GM19452 (cell line): ENCODE measurements around the gene GREB1.
"Not testable (repeated sequence)": the region's sequence is repeated elsewhere in the genome, so short reads cannot be mapped to it uniquely, and the experiment has no call there.

ENCODE experiments used
- ATAC-seq: cut with Tn5 transposase; IDR thresholded peaks from one replicate; pipeline ENCODE4 v1.9.1; 2021; ENCODE audit not compliant: unreplicated experiment

GREB1 gene

DNA sequence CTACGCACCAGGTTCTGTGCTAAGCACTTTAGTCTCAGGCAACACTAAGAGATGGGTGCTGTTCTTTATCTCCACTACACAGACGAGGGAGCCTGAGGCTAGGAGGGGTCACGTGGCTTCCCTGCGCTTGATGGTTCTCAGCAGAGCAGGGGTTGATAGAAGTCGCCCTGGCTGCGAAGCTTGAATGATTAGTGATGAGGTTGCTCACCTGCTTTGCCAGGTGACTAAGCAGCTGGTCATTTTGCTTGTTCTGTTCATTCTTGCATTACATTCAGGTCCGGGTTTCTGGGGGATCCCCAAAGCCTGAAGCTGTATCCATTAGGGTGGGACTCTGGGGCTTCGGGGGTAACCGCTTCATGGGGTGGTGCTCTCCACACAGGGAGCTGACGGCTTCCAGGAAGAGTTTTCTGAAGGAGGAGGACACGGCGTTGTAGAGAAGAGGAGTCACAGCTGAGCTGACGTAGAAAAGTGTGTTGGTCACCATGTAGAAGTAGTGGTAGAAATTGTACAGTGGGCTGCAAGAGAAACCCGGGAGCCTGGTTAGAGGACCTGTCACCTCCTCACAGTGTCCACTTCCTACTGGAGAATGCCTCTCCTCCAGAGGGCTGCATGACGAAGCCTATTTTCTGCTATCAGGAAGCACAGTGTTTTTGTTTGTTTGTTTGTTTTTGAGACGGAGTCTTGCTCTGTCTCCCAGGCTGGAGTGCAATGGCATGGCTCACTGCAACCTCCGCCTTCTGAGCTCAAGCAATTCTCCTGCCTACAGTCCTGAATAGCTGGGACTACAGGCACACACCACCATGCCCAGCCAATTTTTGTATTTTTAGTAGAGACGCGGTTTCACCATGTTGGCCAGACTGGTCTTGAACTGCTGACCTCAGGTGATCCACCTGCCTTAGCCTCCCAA is 124.6 kb downstream of the GREB1 start:
- ATAC-seq: no peak

DNA sequence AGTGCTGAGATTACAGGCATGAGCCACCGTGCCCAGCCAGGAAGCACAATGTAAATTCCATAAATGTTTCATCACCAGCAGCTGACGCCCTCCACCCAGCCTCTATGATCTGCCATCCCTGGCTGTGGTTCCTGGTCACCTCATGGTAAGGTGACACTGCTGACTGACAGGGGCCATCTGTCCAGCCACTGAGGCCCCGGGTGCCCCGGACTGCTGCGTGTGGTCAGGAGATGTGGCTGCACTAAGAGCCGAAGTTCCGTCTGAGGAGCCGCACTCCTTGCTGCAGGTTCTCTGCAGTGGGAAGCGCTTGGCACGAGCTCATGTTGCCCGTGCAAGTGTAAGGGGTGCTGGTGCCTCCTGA is 125.2 kb downstream of the GREB1 start:
- ATAC-seq: no peak

DNA sequence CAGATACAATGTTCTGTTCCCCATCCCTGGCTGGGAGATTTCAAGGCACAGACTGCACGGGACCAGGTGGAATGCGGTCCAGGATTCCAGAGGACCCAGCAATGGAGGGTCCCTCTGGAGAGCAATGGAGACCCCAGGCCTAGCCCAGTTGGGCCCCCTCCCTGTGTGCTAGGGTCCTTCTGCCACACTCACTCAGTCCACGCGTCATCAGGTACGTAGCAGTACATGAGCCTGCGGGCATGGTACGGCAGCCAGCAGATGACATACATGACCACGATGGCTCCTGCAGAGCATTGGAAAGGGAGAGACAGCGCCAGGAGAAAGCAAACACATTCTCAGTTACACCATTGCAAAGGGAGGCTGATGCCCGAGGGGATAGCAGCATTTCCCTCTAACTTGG is 126.0 kb downstream of the GREB1 start:
- no peak for ATAC-seq

DNA sequence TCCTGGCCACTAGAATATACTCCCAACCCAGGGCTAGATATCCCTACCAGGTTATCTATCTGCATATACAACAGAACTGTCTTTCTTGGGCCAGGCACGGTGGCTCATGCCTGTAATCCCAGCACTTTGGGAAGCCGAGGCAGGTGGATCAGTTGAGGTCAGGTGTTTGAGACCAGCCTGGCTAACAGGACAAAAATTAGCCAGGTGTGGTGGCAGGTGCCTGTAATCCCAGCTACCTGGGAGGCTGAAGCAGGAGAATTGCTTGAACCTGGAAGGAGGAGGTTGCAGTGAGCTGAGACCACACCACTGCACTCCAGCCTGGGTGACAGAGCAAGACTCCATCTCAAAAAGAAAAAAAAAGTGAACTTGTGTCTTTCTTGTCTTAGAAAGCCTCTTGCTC is 126.6 kb downstream of the GREB1 start:
- ATAC-seq: not testable (repeated sequence)

DNA sequence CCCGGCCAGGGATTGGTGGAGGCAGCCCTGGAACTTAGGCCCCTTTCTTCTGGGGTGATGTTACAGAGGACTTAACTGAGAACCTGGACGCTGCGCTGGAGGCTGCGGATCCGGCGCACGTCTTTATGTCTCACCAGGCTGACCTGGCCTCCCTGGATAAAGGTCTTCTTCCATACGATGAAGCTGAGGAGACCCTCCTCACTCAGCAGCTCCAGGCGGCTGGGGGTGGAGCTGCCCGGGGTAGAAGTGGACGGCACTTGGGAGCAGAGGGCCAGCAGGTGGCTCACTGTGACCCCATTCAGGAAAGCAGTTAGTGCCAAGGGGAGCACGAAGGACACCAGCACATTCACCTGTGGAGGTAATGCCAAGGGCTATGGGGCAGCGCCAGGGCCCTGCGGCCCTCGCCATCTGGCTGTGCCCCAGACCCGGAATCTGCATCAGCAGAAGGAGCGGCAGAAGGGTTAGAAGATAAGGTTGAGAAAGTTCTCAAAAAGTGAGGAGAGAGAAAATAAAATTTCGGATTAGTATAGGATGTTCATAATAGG is 128.1 kb downstream of the GREB1 start:
- no peak for ATAC-seq

DNA sequence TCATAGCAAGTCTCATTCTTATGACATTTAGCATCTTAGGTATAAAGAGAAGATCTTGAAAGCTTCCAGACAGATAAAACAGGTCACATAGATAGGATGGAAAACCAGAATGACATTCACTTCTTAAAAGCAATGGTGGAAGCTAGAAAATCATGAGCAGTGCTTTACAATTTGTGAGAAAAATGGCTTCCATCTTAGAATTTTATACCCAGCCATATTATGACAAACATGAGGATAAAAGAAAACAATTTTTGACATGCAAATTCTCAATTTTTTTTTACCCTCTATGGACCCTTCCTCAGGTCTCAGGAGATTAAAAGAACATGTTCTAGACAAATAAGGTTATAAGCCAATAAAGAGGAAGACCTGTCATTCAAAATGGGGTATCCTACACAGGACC is 129.0 kb downstream of the GREB1 start:
- ATAC-seq: no peak

DNA sequence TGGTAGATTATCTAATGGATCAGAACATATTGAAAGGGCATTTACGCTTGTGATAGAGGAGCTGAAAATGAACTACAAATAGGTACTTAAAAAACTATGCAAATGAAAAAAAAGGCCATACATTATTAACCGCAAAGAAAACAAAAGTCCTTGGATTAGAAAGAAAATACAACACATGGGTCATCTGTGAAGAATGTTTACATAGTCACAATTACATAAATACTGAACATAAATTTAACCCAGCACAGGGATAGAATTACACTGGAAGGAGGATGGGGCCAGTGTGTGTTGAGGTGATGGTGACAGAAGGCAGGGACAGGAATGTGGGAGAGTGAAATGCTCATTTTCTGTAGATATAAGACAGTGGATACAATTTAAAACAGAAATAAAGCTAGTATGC is 129.6 kb downstream of the GREB1 start:
- ATAC-seq: no peak

DNA sequence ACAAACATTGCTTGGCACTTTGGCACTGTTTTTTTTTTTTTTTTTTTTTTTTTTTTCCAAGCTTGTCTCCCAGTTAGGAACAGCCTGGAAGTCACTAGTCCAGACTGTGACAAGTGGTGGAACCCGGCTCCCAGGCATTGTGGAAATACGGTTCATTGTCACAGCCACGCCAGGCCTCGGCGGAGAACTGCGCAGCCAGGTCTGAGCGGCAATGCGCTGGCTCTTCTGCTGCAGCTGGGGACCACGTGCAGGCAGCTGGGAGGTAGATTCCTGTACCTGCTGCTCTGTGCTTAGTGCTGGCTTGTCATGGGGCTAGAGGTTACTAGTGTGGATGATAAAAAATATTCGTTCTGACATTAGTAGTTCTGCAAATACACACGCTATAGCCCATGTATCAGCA is 131.2 kb downstream of the GREB1 start:
- ATAC-seq: no peak

DNA sequence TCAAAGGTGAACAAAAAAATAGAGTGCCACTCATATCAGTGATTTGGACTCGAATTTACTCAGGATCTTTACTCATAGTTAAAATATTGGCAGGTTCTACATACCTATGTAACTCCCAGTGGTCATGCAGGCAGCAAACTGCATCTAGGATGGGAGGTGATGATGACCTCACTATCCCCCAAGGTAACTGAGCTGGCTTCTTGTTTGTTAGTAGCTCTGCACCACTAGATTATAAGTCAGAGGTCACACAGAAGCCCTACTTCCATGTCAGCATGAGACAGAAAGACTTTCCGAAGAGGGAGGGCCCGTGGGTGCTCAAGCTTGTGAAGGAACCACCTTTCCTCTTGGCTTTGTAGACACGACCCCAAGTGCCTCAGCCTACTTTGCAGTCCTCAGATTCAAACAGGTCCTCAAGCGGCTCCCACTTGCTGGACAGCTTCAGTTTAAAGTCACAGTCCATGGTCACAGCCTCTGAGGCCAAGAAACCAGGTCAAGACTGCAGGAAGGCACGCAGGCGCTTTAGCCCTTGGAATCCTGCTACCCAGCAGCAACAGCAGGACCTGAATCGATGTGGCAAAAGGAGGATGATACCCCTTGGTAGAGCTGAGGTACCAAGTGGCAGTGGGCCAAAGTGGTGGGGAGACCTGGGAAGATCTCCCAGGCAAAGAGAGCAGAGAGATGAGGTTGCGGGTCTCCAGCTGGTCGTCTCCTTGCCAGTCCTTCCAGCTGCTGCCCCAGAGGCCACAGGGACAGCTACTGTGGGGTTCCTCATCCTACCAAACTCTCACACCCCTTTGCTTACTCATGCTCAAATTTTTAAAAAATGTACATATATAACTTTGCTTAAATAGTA is 131.9 kb downstream of the GREB1 start:
- no peak for ATAC-seq

DNA sequence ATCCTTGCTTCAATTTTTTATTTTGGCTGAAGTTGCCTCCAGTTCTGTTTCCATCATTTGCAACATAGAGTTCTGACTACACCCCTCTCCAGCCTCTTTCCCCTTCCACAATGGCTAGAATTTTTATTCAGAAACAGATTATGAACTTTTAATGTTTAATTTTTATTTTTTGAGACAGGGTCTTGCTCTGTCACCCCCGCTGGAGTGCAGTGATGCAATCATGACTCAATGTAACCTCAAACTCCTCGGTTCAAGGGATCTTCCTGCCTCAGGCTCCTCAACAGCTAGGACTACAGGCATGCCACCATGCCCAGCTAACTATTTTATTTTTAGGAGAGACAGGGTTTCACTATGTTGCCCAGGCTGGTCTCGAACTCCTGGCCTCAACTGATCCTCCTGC is 133.3 kb downstream of the GREB1 start:
- no peak for ATAC-seq

DNA sequence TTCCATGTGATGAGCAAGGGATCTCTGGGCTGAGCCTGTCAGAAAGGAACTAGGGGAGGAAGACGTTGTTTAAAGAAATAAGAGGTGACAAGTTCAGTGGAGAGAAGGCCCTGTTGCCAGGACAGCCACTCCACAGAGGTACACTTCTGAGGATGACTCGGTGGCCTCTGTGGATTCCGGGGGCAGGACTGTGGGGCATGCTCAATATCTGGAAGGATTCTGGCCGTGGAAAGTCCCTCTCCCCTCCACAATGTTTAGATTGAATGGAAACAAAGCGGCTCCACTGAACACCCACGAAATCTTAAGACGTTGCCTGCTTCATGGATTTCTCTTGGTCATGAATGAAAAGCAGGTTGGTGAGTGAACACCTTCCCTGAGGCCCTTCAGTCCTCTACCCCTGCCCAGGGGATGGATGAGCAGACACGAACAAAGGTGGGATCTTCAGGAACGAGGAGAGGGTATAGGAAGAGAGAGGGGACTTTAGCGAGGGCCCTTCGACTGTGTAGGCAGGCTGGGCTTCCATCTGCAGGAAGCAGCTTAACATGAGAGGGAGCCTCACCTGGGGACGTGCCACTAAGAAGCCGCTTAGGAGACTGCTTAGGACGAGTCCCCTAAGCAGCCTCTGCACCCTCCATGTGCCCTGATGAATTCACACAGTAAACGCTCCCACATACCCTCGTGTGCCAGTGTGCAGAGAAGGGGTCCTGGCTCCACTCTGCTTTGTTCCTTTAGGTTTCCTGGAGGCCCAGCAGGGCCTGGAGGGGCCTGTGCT is 134.2 kb downstream of the GREB1 start:
- ATAC-seq: no peak

DNA sequence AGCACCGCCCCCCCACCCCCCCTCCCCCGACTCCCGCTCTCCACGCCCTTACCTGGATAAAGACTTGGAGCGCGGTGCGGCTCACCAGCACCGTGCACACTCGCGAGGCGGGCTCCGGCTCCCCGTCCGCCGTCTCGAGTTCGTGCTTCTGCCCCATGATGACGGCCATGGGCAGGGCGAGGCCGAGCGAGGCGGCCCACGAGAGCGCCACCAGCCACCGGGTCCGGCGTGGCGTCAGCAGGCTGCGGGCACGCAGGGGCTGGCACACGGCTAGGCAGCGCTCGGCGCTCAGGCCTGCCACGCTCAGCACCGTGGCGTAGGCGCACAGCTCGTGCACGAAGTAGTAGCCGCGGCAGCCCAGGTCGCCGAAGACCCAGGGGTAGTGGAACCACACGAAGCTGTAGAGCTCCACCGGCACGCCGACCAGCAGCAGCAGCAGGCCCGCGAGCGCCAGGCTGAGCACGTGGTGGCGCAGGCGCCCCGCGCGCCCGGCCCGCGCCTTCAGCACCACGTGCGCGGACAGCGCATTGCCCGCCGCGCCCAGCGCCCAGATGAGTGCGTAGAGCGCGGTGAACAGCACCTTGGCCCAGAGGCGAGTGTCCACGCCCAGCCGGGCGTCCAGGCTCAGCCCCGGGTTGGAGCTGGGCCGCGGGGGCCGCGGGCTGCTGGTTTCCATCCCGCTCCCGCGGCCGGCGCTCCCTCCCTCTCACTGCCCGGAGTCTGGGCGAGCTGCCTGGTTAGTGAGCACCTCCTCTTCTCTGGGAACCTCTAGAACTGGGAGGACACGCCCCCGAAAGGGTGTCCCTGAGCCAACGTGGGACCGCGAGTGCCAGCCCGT is 135.8 kb downstream of the GREB1 start, which contains the start of gene NTSR2:
Gene NTSR2, minus strand, starts transcription at position 742 of the 838 bp plus-strand sequence. Its CDS starts 66 bp downstream, at position 676.
- ATAC-seq: no peak

DNA sequence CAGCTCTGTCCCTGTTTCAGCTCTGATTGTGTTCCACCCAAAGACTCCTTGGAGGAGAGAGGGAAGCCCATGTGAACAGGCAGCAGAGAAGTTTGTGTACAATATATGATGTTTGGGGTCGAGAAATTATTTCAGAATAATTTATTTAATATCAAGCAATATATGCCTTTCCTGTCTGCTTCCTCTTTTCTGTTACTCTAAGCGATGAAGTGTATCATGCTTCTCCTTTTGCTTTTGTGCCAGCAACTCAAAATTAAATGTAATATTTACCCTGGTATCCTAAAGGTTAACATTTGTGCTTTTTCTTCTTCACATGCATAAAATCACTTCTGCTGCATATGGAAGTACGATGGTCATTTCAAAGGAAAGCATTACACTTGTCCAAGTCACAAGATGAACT is 138.6 kb downstream of the GREB1 start:
- no peak for ATAC-seq

DNA sequence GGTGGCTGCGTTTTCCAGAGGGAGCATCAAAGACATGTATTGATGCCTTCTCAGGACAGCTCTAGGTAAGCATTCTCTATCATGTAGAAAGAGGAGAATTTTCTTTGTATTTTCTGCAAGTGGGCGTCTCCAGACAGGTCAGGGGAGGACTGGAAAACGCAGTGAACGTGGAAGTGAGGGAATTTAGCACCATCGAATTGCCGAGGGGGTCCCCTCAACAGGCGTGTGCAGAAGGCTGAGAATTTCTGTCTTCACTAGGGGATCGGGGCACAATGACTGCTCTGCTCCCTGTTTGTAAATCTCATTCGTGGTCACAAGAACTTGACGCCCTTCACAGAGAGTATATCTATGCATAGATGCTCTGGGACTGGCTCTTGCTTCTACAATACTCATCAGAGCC is 141.1 kb downstream of the GREB1 start:
- no peak for ATAC-seq

DNA sequence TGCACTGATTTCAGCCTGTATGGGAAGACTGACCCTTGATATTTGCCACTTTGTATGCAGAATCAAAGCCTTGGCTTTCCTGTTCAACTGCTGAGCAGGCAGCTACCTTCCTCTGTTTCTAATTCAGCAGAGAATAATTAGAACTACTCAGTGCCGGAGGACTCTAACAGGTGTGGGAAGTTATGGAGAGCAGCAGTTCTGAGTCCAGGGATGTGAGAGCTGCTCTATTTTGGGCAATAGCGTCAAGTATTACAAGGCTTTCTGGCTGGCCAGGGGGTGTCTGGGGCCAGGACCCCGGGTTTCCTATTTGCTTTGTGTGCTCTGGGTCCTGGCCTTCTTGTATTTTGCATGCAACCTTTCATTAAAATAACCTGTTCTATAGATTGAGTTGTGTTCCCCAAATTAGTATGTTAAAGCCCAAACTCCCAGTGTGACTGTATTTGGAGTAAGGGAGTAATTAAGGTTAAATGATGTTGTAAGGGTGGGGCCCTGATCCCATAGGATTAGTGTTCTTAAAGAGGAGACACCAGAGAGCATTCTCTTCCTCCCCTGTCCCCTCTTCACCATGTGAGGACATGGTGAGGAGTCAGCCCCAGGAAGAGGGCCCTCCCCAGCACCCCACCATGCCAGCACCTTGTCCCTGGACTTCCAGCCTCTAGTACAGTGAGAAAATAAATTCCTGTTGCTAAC is 141.7 kb downstream of the GREB1 start:
- no peak for ATAC-seq

DNA sequence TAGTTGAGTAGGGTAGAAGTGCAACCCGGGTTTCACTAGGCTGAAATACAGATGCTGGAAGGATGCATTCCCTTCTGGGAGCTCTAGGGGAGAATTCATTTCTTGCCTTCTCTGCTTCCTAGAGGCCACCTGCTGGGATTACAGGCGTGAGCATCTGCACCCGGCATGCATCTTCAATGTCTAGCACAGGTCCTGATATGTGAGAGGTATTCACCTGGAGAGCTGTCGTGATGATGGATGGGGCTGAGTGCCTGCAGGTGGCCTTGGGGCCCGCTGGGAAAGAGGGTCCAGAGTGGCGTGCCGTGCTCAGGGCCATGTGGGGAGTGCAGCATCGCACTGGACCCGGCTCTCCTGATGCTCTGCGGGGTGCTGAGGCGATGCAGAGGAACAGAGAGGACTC is 142.8 kb downstream of the GREB1 start:
- ATAC-seq: no peak

DNA sequence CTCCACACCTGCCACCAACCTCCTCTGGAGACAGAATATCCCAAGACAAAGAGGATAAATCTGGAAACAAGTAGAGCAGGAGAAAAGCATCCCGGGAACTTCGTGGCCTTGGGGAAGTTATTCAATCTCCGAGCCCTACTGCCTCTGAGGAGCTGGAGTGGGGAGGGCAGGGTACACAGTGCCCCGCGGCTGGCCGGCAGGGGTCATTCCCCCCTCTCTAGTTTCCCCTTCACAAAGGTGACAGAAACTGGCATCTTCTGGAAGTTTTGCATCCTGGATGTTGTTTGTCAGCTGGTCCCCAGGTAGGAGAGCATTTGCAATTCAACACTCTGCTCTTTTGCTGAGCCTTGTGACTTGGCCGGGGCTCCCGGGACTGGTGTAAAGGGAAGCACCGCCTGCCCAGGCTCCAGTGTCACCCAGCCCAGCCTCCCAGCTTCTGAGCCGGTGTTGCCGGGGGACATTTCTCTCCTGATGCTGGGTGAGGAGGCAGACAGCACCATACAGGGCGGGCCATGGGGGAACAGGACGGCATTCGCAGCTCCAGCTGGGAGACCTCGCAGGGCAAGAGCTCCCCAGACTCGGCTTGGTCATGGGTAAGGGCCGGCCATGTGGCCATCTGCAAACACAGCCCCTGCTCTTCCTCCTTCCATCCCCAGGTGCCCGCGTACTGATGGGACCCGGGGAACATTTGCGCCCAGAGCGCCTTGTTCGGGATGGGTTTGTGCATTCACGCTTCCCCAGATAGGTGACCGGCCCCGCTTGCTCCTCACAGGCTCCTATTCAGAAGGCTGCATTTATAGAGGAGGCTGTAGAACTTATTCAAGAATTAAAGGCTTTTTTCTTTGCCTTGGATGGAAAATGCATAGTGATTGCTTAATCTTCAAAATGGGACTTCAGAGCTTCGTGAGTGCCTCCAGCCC is 143.6 kb downstream of the GREB1 start:
- ATAC-seq: no peak

DNA sequence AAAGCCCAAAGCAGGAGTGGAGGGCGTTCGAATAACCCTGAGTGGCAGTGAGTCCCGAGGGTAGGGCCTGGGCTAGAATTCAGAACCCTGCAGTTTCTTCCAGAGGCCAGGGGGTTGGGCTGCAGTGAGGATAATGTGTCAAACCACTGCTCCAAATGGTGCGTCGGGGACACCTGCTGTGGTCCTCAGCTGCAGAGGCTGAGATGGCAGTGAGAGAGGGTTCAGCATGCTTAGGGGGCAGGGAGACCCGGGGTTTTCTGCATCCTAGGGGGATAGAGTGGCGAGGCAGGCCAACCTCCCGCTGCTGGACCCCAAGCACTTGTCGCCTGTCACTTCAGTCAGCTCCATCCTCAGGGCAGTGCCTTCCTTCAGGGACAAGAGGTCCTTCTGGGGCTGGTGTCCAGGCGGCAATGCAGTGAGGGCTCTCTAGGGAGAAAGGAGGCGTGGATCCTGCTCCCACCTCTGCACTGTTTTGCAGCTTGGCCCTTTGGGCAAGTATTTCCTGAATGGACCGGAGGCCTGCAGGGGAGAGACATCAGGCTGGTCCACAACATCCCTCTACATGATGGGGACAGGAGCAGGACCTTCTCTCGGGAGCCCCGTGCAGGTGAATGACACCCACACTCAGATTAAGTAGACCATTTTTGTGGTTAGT is 144.6 kb downstream of the GREB1 start:
- no peak for ATAC-seq
